Ureter (tissue), 1 donor: ENCODE results near the gene NPHP4. TPM values are rescaled to one million over a fixed set of nuclear protein-coding genes. Genes with fewer than 3 reads are reported as not detected.
"Not testable (repeated sequence)": the region's sequence is repeated elsewhere in the genome, so short reads cannot be mapped to it uniquely, and the experiment has no call there.

Source experiments
- DNase-seq: peaks from one replicate; pipeline ENCODE4 v3.0.0-alpha.2; 2020; ENCODE audit warnings: low spot score
- total RNA-seq: library from RNA; stranded (reverse); gene quantifications from one replicate; pipeline ENCODE4 v1.2.4, GENCODE V29; 2023
- donor health status: DM: yes; HTN: yes; CAD: no.

Gene NPHP4
- total RNA-seq, 1 donor from 2014 or later, result 15.3 TPM

DNA sequence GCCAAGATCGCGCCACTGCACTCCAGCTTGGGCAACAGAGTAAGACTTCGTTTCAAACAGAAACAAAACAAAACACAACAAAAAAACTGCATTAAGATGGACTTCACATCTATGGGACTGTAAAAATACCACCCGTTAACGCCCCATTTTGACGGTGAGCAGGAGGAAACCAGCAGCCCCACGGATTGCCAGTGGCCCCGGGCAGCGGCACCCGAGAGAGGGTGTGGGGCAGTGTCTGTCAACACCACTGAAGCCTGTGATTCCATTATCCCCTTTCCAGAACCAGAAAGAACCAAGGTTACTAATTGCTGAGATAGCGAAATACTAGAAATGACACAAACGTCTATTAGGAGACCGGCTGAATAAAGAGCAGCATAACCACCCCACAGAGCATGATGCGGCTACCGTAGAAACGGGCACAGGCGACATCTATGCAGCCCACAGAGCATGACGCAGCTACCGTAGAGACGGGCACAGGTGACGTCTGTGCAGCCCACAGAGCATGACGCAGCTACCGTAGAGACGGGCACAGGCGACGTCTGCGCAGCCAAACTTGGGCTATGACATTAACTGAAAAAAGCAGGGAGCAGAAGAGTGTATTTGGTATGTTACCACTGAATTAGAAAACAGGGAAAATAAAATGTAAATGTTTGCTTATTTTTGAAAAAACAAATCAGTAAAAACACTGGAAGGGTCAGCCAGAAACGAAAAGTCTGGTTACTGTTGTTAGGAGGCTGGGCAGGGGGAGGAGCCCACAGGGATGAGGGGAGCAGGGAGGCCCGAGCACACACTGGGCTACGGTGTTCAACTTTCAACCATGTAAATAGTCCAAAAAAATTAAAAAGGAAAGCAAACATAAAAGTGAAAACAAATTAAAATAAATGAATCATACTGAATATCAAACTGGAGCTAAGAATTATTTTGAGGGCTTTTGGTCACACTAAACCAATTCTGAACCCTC lies 96.5 kb downstream of the NPHP4 start:
- no peak for DNase-seq

DNA sequence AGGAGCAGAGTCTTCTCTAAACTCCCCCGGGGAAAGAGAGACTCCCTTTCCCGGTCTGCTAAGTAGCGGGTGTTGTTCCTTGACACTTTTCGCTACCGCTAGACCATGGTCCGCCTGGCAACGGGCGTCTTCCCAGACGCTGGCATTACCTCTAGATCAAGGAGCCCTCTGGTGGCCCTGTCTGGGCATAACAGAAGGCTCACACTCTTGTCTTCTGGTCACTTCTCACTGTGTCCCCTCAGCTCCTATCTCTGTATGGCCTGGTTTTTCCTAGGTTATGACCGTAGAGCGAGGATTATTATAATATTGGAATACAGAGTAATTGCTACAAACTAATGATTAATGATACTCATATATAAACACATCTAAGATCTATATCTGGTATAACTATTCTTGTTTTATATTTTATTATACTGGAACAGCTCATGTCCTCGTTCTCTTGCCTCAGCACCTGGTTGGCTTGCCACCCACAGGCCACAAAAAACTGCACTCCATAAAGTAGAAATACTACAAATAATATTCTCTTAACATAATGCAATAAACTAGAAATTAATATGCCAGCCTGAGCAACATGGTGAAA lies 98.4 kb downstream of the NPHP4 start:
- DNase-seq, result not testable (repeated sequence)

DNA sequence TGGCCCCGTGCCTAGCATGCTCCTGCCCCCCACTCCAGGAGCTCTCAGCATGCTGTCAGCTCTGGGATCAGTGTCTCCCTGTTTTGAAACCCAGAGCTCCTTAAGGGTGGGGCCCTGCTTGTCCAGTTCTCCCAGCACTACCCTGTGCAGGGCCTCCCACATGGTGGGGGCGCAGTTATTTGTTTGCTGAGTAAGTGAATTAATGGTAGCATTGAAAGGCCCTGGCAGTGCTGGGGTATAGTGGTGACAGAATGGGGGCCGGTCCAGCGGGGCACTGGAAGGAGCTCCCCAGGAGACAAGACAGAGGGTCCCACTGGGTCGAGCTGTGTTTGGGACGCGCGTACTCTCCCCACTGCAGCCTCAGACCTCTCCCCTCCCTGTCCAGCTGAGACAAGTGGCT lies 99.9 kb downstream of the NPHP4 start:
- DNase-seq, result no peak

DNA sequence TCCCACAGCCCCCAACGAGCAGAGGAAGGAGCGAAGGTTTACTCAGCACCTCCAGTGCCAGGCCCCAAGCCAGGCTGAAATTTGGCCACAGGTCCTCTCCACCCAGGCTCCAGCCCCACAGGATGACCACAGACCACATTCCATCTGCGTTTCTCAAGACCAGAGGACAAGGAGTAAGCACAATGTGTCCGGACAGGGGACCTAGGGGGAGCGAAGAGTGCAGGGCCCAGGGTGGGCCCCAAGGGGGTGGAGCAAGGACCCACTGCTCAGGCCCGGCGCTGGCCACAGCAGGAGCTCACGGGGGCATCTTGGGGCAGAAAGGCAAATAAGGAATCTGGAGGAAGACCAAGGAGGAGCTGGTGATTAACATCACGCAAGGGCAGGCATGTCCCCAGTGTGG lies 100.5 kb downstream of the NPHP4 start:
- DNase-seq, result no peak

DNA sequence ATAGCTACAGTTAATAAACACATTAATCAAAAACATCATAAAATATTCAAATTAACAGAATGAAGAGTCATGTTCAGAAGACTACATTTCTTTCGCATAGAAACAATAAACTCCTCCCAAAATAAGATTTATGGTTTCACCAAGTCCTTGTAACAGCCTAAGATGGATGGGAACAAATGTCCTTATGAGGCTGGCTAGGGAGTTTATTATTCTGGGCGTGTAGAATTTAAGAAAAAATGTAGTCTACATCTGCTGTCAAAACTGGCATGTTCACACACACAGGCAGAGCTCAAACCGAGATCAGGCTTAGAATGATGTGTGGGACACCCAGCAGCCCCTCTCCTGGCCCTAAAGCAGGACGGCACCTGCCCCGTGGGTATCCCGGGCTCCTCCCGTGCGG lies 101.1 kb downstream of the NPHP4 start:
- no peak for DNase-seq

DNA sequence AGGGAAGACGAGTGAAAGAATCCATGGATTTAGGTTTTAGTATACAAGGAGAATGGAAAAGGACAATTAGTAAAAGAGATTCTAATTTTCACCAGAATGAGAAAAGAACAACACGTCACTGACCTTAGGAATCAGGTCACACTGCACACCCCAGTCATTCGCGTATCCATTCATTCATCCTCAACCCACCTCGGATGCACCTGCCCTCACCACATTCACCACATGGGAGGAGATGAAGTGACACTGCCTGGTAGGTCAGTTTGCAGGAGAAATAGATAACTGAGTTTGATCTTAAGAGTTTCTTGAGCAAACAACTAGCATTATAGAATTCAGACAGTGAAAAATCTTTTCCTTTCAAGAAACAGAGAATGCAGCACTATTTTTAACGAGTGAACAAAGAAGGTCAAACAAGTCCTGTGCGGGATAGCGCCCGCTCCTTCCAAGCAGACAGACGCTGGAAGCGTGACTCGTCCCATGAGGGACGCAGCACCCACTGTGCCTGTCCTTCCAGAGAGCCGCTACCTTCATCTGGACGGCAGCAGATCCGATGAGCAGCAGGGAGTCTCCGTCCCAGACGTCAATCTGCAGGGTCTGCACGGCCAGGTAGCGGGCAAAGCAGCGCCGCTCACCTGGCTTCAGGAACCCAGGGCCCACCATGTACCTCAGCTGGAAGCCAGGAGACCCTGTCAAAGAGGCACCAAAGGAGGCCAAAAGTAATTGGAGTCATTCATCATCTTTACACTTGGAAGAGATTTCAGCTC lies 101.7 kb downstream of the NPHP4 start:
- no peak for DNase-seq

DNA sequence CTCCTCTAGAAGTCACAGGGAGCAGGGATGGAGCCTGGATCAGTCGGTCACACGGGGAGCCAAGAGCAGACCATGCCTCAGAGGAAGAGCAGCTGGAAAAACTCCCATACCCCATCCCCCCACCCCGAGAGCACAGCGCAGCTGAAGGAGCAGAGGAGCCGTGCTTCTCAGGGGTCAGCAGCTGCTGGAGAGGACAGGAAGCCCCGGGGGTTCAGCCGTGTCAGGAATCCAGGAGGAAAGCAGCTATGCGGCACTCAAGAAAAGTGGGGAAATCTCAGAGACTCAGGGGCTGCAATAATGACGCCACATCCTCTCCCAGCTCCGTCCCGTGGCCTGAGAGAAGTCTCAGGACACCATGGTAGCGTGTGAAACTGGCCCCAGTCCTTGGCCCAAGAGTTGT lies 102.3 kb downstream of the NPHP4 start:
- no peak for DNase-seq

DNA sequence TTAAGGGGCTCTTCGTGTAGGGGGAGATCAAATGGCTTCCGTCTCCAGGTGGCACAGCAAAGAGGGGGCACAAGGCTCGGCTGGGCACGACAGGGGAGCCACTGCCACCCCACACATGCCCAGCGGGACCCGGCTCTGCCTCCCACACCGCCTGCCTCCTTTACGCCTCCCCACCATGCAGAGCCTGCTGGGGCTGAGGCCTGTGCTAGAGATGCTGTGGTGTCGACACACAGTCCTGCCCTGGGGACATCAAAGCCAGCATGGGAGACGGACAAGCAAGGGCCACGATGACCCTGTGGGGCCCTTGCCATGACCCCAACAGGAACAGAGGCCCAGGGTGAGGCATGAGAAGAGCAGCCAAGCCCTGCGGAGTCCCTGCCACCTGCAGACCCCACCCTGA lies 102.8 kb downstream of the NPHP4 start:
- DNase-seq, result no peak

DNA sequence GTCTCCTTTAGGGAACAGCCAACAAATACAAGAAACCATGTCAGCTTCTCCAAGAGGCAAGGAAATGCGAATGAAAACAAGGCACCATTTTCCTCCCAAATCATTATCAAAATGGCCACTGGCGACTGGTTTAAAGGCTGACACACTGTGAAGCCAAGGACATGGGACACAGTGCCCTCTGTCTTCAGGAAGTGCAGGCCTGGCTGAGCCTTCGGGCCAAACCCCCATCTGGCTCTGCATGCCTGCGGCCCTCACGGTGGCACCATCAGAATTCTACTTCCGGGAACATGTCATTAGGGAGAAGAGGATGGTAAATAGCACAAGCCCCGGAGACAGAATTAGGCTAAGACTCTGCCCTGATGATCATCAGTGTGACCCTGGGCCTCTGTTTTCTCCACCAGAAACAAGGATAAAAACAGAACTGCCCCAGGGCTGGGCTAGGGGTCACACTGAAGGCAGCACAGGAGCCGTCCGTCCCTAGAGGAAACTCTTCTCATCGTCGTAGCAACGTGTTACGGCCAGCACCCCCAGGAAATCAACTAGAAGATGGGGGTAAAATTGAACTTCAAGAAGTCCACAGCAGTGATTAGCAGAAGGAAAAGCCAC lies 103.5 kb downstream of the NPHP4 start:
- DNase-seq, result no peak

DNA sequence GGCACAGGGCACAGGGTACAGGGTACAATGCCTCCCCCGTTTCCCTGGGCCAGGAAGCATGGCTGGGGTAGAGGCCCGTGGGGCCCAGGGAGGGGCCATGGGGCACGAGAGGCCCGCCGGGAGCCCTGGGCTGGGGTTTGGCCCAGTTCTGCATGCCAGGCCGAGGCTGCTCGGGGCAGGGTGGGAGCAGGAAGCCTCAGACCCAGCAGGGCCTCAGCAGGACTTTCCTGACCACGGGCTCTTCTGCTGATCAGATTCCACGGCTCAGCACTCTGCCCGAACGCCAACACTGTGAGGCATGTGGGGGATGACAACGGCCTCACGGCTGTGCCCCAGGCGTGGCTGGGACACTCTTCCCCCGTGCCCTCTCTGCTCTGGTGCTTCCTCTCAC lies 104.3 kb downstream of the NPHP4 start:
- no peak for DNase-seq

DNA sequence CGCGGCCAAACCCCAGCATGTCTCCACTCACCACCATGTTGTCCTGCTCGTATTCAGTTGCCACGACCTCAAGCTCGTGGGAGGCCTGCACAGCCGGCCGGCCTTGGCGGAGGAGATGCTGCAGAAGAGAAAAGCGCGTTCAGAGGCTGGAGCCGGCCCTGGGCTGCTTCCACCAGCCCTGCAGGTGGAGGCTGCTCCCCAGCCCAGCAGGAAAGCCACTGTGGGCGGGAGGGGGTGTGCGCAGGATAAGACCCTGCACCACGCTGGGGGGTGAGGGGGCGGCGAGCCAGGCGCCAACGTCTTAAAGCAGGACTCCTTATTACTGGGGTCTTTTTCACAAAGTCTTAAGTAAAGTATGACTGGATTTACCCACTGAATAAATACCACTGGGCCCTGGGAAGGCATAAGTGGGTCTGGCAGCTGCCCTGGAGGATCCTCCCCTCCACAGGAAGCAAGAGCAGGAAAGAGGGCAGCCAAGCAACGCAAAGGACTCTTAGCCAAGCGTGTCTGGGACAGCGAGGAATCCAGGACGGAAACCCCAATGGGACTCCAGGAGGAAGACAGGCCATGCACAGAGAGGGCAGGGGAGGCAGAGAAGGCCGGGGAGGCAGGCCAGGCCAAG lies 104.8 kb downstream of the NPHP4 start:
- DNase-seq, result no peak

DNA sequence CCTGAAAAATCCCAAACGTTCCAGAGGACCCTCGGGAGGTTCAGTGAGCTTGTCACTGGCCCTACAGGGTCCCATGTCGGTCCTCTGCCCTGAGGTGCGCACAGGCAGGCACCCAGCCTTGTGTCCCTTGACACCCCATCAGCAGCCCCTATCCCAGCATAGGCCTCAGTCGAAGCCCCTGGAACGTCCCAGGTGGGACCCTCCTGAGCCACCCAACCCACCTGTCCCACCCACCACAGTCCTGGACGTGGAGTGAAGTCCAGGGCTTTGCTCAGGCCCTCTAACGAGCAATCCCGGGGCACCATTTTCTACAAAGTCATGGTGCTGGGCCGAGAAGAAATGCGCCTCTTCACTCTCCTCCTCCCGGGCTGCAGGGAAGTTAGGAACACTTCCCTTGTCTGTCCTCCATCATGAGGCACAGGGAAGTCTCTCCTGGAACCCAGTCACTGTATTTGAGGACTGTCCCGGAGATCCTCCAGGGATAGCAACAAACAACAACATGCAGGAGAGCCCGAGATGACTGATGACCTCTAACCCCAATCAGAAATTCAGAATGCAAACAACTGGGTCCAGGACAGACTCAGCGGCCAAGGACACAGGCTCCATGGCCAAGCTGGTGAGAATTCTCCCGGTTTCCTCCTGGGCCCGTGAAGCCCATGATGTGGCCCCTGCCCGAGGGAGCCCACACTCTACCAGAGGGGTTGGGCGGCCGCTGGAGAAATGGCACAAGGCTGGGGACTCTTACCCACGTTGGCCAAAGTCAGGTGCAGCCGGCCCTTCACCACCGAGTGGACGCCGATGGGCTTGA lies 105.5 kb downstream of the NPHP4 start:
- DNase-seq, result no peak

DNA sequence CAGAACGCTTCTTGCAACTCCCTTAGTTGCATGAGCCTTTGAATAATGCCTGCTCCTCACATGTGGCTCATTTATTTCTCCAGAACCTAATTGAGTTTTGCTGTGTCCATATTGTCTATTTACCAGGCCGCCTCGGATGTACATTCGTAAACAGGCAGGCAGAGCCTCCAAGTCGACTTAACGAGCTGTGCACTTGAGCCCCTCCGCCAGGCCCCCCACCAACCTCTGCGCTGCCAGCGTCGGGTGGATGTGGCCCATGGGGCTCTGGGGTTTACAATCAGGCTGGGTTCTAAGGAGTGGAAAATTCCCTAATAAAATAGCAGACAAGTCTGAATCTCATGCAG lies 106.1 kb downstream of the NPHP4 start:
- no peak for DNase-seq

DNA sequence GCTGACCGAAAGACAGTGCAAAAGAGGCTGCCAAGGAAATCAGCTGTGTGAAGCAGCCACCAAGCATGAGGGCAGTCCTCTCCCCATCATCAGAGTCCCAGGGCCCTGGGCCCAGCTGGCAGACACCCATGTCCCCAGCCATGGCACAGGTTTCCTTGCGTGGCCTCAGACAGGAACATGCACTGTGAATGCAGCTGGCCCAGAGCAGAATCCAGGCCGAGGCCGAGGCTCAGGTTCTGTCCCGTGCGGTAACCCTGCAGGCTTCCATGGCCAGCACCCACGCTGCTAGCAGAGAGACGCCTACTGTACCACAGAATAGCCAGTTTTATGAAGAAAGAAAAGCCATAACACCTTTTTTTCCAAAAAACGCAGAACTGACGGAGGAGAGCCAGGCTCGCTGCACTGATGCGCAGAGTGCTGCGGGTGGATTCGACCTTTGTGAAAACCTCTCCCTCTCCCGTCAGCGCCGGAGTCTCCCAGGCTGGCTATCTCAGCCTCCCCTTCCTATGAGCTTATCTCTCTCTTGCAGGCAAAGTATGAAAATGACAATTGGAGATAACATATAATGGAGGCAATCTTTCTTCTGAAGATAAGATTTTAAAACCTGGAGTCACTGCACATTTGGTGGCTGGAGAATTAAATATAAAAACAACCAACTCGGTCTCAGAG lies 106.6 kb downstream of the NPHP4 start:
- no peak for DNase-seq

DNA sequence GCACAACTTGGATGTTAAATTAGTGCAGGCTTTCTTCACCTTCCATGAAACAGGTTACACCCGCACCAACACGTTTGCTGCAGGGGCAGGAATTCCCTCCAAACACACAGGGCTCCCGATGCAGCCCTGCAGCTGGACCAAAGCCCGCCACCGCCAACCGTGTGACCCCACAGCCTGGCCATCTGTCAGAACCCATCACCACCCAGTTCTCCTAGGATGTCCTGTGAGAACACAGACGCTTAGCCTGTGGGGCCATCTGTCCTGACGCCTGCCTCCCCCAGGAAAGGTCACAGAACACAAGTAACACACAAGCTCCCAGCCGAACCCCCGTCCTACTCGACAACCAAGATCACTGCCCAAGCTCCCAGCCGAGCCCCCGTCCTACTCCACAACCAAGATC lies 108.1 kb downstream of the NPHP4 start:
- DNase-seq, result no peak

DNA sequence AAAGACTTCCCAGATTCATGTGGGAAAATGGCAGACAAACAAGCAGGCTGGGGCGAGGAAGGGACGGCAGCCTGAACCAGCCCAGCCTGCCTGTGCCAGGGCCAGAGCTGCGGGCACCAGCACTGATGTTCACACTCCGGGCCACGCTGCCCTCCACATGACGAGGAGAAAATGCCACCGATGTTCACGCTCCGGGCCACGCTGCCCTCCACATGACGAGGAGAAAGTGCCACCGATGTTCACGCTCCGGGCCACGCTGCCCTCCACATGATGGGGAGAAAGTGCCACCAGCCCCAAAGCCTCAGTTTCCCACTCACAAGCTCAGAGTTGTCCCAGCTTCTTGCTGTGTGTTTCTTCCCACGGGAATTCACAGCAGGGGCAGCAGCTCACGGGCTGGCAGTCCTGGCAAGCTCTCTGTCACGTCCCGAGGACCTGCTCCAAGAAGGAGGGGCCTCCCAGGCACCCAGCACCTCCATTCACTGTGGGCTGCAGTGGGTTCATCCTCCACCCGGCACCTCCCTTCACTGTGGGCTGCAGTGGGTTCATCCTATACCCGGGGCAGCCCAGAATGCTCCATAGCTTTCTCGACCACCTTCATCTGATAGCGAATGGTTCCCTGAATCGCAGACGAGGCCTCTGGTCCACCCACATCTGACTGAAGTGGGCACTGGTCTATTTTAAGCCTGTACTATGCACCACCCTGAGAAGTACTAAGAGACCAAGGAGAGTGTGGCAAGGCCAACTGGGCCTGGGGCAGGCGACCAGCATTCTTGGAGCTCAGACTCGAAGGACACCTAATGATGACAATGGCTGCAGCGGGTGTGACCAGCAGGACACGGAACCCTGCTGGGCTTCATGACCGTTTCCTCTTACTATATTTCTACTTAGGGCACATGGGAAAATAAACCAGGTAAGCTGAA lies 108.8 kb downstream of the NPHP4 start:
- no peak for DNase-seq

DNA sequence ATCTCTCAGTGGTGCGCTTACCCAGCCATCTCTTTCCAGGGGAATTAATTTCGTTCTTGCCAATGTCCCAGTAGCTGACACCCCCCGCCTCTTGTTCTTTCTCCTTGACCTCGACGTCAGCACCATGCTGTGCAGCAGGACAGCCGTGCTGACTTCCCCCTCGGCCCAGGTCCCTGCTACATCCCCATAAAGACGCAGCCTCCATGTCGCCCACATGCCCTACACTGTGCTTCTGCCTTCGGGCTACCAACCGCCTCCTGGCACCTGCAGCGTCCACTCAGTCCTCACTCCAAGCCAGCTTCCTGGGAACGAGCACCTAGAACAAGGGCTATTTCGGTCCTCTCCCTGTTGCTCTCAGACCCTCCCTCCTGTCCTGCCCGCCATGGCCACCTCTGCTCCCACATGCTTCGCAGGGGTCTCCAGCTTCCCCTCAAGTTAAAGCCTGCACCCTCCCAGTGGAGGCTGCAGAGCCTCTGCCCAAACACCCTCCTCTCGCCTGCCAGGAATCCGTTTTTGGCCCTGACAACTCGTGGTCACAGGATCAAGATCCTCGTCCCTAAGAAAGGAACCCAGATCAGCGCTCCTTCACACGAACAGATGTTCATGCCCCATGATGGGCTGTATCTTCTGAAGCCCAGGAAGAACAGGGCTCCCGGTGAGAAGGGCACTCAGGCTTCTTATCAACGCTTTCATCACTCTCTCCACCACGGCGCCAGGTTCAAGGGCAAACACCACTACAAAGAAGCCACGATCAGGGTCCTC lies 109.7 kb downstream of the NPHP4 start:
- no peak for DNase-seq

DNA sequence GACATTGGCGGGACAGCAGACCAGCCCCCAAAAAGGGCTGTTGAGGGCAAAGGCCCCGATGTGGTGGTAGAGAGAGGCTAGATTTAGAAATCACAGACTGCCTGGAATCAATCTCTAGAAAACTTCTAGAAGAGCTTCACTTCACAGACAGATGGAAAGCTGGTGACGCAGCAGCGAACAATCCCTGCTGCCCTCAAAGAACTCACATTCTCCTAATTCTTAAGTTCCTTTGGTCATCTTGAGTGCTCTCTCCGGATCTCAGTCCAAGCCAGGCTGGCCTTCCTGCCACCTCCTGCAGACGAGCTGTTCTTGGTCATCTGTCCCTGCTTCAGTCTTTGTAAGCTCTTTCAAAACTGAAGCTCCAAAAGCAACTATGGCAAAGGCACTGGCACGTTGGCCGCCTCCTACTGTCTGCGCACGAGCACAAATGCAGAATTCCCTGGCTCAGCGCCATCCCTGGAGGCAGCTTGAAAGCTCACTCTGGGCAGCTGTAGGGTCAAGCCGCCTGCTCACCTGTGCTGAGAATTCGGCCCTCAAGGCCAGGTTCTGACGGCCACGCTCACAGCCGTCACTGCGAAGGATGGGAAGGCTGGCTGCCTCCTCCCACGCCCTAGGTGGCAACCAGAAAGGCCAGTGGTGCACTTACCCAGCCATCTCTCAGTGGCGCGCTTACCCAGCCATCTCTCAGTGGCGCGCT lies 110.6 kb downstream of the NPHP4 start:
- no peak for DNase-seq
